Neural cell (in vitro differentiated cells): ENCODE data around the gene COTL1. TPM values are rescaled to one million over a fixed set of nuclear protein-coding genes. Genes with fewer than 3 reads are reported as not detected.

Experiments used
- H2AFZ ChIP-seq: fragments of 200-600, 300-800 bp; sonication (generic), shearing (Covaris generic); 2 replicates; pipeline ENCODE4 v1.6.0; 2014; ENCODE audit warnings: low read depth, mild to moderate bottlenecking, antibody characterized with exemption, low read length, moderate library complexity
- H3F3A ChIP-seq: fragments of 200-600 bp; shearing (Covaris generic); 2 replicates; pipeline ENCODE4 v1.6.1; 2016; ENCODE audit warnings: mild to moderate bottlenecking, moderate library complexity, mixed read lengths, antibody characterized with exemption, low read length; ENCODE audit not compliant: insufficient read depth, poor library complexity, severe bottlenecking
- H3K27ac ChIP-seq: fragments of 200-600, 300-800 bp; sonication (generic), shearing (Covaris generic); 2 replicates; pipeline ENCODE4 v1.5.1; 2014; ENCODE audit warnings: mild to moderate bottlenecking, low read length, moderate library complexity
- H3K27me3 ChIP-seq: fragments of 300-800, 200-600 bp; sonication (generic), shearing (Covaris generic); 2 replicates; pipeline ENCODE4 v1.6.0; 2014; ENCODE audit warnings: mild to moderate bottlenecking, low read depth, low read length, moderate library complexity; ENCODE audit not compliant: insufficient read depth
- H3K36me3 ChIP-seq: fragments of 300-800, 200-600 bp; sonication (generic), shearing (Covaris generic); 2 replicates; pipeline ENCODE4 v1.5.1; 2014; ENCODE audit warnings: mild to moderate bottlenecking, antibody characterized with exemption, low read length, moderate library complexity; ENCODE audit not compliant: insufficient read depth
- H3K4me2 ChIP-seq: fragments of 300-800, 200-600 bp; sonication (generic), shearing (Covaris generic); 2 replicates; pipeline ENCODE4 v1.6.0; 2014; ENCODE audit warnings: mild to moderate bottlenecking, low read length
- H3K4me3 ChIP-seq: fragments of 300-800, 200-600 bp; sonication (generic), shearing (Covaris generic); 2 replicates; pipeline ENCODE4 v1.5.1; 2014; ENCODE audit warnings: mild to moderate bottlenecking, low read length, moderate library complexity
- H3K79me2 ChIP-seq: fragments of 200-600 bp; shearing (Covaris generic); replicated peaks from 2 replicates; pipeline ENCODE4 v1.6.0; 2014; ENCODE audit warnings: mild to moderate bottlenecking, low read length, moderate library complexity; ENCODE audit not compliant: insufficient read depth
- H3K9ac ChIP-seq: fragments of 300-800, 200-600 bp; sonication (generic), shearing (Covaris generic); 2 replicates; pipeline ENCODE4 v1.6.1; 2016; ENCODE audit warnings: mild to moderate bottlenecking, low read length, mixed read lengths
- H3K9me2 ChIP-seq: fragments of 200-600 bp; shearing (Covaris generic); 2 replicates; pipeline ENCODE4 v1.6.1; 2016; ENCODE audit warnings: mild to moderate bottlenecking, low read length, mixed read lengths; ENCODE audit not compliant: insufficient read depth
- H3K9me3 ChIP-seq: fragments of 200-600, 300-800 bp; sonication (generic), shearing (Covaris generic); 2 replicates; pipeline ENCODE4 v1.6.1; 2016; ENCODE audit warnings: mild to moderate bottlenecking, mixed run types, low read length, moderate library complexity, mixed read lengths
- H4K20me1 ChIP-seq: fragments of 200-600 bp; shearing (Covaris generic); 2 replicates; pipeline ENCODE4 v1.6.1; 2016; ENCODE audit warnings: mild to moderate bottlenecking, mixed run types; ENCODE audit not compliant: insufficient read depth
- CTCF ChIP-seq: fragments of 450-650 bp; IDR thresholded peaks from 2 replicates; pipeline ENCODE4 v1.5.1; 2014; ENCODE audit warnings: antibody characterized with exemption, mild to moderate bottlenecking, moderate library complexity; ENCODE audit not compliant: poor library complexity, severe bottlenecking
- EP300 ChIP-seq: fragments of 450-650 bp; conservative IDR thresholded peaks from 2 replicates; pipeline ENCODE4 v1.6.1; 2014; ENCODE audit warnings: antibody characterized with exemption, mild to moderate bottlenecking, moderate library complexity; ENCODE audit not compliant: poor library complexity, severe bottlenecking
- EZH2 ChIP-seq: fragments of 200-600, 300-800 bp; shearing (Covaris generic), sonication (generic); IDR thresholded peaks from 2 replicates; pipeline ENCODE4 v1.6.1; 2014; ENCODE audit warnings: antibody characterized with exemption, low read length, borderline replicate concordance, mild to moderate bottlenecking; ENCODE audit not compliant: insufficient read depth, poor library complexity, severe bottlenecking
- MXI1 ChIP-seq: fragments of 450-650 bp; conservative IDR thresholded peaks from 2 replicates; pipeline ENCODE4 v1.6.1; 2014; ENCODE audit warnings: antibody characterized with exemption, mild to moderate bottlenecking; ENCODE audit not compliant: poor library complexity, severe bottlenecking
- POLR2AphosphoS5 ChIP-seq: IDR thresholded peaks from 2 replicates; pipeline ENCODE4 v1.6.1; 2012
- RAD21 ChIP-seq: fragments of 450-650 bp; conservative IDR thresholded peaks from 2 replicates; pipeline ENCODE4 v1.6.1; 2014; ENCODE audit warnings: antibody characterized with exemption, mild to moderate bottlenecking, moderate library complexity
- REST ChIP-seq: IDR thresholded peaks from 2 replicates; pipeline ENCODE4 v1.6.1; 2012; ENCODE audit warnings: borderline replicate concordance
- SMC3 ChIP-seq: fragments of 450-650 bp; conservative IDR thresholded peaks from 2 replicates; pipeline ENCODE4 v1.6.1; 2014; ENCODE audit warnings: antibody characterized with exemption, mild to moderate bottlenecking, moderate library complexity; ENCODE audit not compliant: poor library complexity
- TAF1 ChIP-seq: IDR thresholded peaks from 2 replicates; pipeline ENCODE4 v1.6.1; 2012; ENCODE audit warnings: low read depth
- polyA plus RNA-seq: library from polyadenylated mRNA; depleted of rRNA; stranded (reverse); fragments of >200 nt; gene quantifications from 2 replicates; pipeline ENCODE4 v1.2.3, GENCODE V29; 2014

COTL1 gene
- polyA plus RNA-seq, 1 donor from 2014 or later: 86.6 TPM

- H3K27me3 ChIP-seq: no peaks in the 10 kb centered on the region
- no peak overlapping the region for H2AFZ ChIP-seq
- H3K9me3 ChIP-seq: no peaks in the 10 kb centered on the region
- no peaks in the 10 kb centered on the region for H3K79me2 ChIP-seq
- H3K36me3 ChIP-seq: no peaks in the 10 kb centered on the region
- TF ChIP-seq SMC3: no peak
- no peak for TF ChIP-seq CTCF
- H3K9me2 ChIP-seq: no peaks in the 10 kb centered on the region
- no peak overlapping the region for H3K9ac ChIP-seq
- no peak overlapping the region for H3K27ac ChIP-seq
- H3F3A ChIP-seq: no peaks in the 10 kb centered on the region
- H3K4me2 ChIP-seq: no peak overlapping the region
- no peaks in the 10 kb centered on the region for H4K20me1 ChIP-seq
- no peak overlapping the region for H3K4me3 ChIP-seq
Measured at GRCh38 chr16:84537491-84538151, 80.3 kb downstream of the COTL1 start.

GRCh38 chr16:84535851-84536250 is 82.0 kb downstream of the COTL1 start:
- H3K27me3 ChIP-seq: no peaks in the 10 kb centered on the region
- no peak overlapping the region for H3K4me2 ChIP-seq
- H3K36me3 ChIP-seq: no peaks in the 10 kb centered on the region
- no peak overlapping the region for H3K9ac ChIP-seq
- no peaks in the 10 kb centered on the region for H3K9me2 ChIP-seq
- H4K20me1 ChIP-seq: no peaks in the 10 kb centered on the region
- H3K27ac ChIP-seq: no peak overlapping the region
- no peaks in the 10 kb centered on the region for H3K79me2 ChIP-seq
- H3K4me3 ChIP-seq: no peak overlapping the region
- H3K9me3 ChIP-seq: no peaks in the 10 kb centered on the region
- H2AFZ ChIP-seq: no peak overlapping the region
- TF ChIP-seq POLR2AphosphoS5 (no peak), RAD21 (no peak), REST (no peak), EP300 (no peak), EZH2 (no peak), SMC3 (no peak), TAF1 (no peak), CTCF (no peak), MXI1 (no peak)
- no peaks in the 10 kb centered on the region for H3F3A ChIP-seq
